Body of pancreas (tissue), 4 donors: Measurements from ENCODE around the gene NIPAL4.

ENCODE experiments used
- POLR2A ChIP-seq, 3 donors: fragments of 450-650 bp; IDR thresholded peaks; one replicate each; pipeline ENCODE4 v1.6.1; 2016; ENCODE audit warnings: antibody characterized with exemption in 3 of 3, mild to moderate bottlenecking in 2 of 3
- TF ChIP-seq, protein P1 (sequence below), 7 experiments: fragments of 450-650 bp in 4 of 7; fragments of 200-600 bp in 3 of 7; sonication (generic) in 3 of 7; IDR thresholded peaks; one replicate each; pipeline ENCODE4 v1.5.1; 2016 to 2019; ENCODE audit warnings: antibody characterized with exemption in 7 of 7

DNA sequence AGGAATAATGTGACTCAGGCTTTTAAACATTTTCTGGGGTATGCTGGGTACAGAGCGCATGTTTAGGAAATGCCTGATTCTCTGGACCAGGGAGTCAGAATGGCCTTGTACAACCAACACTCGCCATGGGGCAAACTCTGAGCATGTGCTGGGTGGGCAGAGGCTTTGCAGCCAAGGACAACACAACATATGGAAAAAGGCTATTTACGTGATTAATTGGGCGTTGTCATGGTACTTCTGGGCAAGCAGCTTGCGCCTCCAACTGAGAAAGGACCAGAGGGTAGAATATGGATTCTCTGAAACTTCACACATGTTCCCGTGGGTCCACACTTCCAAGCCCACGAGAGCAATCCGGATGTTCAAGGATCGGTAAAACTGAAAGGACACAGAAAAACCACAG, 49.1 kb downstream of the NIPAL4 start:
- no peak for TF ChIP-seq POLR2A (IDR thresholded peaks at IDR 0.05)
- TF ChIP-seq, protein P1, sequence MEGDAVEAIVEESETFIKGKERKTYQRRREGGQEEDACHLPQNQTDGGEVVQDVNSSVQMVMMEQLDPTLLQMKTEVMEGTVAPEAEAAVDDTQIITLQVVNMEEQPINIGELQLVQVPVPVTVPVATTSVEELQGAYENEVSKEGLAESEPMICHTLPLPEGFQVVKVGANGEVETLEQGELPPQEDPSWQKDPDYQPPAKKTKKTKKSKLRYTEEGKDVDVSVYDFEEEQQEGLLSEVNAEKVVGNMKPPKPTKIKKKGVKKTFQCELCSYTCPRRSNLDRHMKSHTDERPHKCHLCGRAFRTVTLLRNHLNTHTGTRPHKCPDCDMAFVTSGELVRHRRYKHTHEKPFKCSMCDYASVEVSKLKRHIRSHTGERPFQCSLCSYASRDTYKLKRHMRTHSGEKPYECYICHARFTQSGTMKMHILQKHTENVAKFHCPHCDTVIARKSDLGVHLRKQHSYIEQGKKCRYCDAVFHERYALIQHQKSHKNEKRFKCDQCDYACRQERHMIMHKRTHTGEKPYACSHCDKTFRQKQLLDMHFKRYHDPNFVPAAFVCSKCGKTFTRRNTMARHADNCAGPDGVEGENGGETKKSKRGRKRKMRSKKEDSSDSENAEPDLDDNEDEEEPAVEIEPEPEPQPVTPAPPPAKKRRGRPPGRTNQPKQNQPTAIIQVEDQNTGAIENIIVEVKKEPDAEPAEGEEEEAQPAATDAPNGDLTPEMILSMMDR (IDR thresholded peaks at IDR 0.05): no peak
